GM12873 (cell line): ENCODE data around the gene F2R.

Source experiments
- CTCF ChIP-seq: IDR thresholded peaks from 2 replicates; pipeline ENCODE4 v1.5.1; 2012; ENCODE audit warnings: low read depth, mild to moderate bottlenecking, moderate library complexity, low read length, control low read depth; ENCODE audit not compliant: insufficient read depth; ENCODE audit errors: missing control alignments

F2R gene

GRCh38 chr5:76764374-76764773 lies 48.4 kb downstream of the F2R start:
- no peak for TF ChIP-seq CTCF

DNA sequence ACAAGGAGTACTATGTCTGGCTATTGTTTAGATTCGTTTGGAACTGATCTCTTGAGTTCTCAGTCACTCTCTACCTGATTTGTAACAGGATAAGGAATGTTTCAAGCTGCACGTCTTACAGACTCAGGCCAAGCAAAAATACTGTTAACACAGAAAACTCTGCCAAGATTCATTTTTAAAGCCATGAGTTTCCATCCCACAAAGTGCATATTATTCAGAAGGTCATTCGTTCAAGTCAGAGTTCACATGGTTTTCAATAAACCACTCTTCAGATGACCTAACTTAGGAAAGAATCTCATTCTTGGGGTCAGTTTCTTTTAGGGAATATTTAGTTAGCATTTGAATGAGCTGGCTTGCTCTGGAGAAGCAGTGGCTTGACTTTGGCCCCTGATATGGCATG lies 49.3 kb downstream of the F2R start:
- TF ChIP-seq CTCF = no peak

DNA sequence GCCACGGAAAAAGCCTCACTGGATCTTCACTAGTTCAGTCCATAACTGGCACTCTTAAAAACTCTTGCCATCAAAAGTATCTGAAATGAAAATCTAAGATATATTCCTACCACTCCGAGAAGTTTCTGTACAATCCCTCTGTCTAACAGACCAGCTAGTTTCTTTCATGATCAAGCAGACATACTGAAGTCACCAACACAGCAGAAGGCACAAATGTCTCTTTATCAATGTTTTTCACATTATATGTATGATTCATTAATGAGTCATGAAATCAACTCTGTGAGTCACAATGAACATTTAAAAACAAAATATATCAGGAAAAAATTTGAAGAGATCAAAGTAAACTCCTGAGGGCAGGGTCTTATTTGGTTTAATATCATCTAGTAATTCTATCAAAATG lies 50.8 kb downstream of the F2R start:
- TF ChIP-seq CTCF = no peak

DNA sequence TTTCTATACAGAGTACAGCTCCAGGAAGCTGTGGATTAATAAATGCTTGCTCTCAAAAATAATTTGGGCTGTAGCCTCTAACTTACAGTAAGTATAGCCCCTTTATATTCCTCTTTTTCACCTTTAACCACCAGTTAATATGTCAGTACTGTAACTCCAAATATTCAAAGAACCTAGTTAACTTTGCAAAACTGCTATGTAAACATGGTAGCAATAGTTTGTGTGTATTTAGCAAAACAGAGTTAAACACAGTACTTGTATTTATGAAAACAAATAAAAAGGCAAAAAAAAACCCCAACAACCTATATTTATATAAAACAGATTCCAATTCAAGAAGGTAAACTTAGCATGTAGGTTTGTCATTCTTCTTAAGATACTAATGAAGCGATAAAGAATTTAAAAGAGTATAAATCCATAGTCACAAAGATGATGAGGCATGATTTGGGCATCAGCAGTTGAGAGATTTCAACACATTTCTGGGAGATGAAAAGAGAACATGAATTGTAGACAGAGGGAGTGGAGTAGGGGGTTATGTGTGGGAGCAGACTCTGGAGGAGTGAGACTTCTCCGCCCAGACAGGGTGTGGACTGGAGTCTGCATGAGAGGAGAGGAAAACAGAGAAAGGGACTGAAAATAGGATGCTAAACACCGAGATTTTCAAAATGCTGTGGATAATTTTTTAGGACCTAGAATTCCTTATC lies 55.9 kb downstream of the F2R start:
- no peak for TF ChIP-seq CTCF

- TF ChIP-seq CTCF = no peak
These were observed 60.0 kb downstream of the F2R start for GRCh38 chr5:76775921-76776320.

DNA sequence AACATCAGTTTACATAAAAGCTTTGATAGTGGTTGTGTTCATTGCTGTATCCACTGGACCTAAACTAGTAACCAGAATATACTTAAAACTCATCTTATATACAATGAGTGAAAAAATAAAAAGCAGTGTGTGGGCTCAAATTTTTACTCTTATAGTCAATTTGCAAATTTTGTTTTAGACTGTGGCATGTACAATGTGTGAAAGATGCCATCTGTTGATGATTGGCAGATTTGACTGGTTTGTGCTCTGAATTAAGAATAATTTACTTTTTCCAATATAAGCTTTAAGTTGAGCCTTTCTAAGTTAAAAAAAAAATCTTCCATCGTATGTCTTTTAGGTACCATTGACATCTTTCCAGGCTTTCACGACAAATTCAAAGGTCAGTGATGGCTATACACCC lies 60.5 kb downstream of the F2R start:
- no peak for TF ChIP-seq CTCF

GRCh38 chr5:76781775-76782174 lies 65.8 kb downstream of the F2R start:
- no peak for TF ChIP-seq CTCF
